22Rv1 (cell line): Measurements from ENCODE around the gene PDE10A.
"Not testable (repeated sequence)": the region's sequence is repeated elsewhere in the genome, so short reads cannot be mapped to it uniquely, and the experiment has no call there.

Experiments
- H3K27ac ChIP-seq: fragments of 450-650 bp; 2 replicates; pipeline ENCODE4 v1.5.1; 2017
- ZFX ChIP-seq: fragments of 450-650 bp; IDR thresholded peaks from 2 replicates; pipeline ENCODE4 v1.6.1; 2017; ENCODE audit warnings: antibody characterized with exemption, borderline replicate concordance
- TF ChIP-seq, protein P1 (sequence below): fragments of 450-650 bp; IDR thresholded peaks from 2 replicates; pipeline ENCODE4 v1.5.1; 2017; ENCODE audit warnings: mild to moderate bottlenecking

PDE10A gene

DNA sequence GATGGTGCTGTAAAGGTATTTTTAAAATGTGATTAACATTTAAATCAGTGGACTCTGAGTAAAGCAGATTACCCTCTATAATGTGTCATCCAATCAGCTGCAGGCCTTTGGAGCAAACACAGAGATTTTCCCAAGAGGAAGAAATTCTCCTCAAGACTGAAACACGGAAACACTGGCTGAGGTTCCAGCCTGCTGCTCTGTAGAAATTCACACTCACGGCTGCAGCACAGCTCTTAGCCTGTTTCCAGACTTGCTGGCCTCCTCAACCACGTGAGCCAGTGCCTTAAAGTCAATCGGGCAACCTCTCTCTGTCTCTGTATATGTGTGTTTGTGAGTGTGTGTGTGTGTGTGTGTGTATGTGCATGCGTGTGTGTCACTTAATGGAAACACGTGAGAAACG lies 41.1 kb downstream of the PDE10A start:
- no peak overlapping the region for H3K27ac ChIP-seq
- TF ChIP-seq, protein P1, sequence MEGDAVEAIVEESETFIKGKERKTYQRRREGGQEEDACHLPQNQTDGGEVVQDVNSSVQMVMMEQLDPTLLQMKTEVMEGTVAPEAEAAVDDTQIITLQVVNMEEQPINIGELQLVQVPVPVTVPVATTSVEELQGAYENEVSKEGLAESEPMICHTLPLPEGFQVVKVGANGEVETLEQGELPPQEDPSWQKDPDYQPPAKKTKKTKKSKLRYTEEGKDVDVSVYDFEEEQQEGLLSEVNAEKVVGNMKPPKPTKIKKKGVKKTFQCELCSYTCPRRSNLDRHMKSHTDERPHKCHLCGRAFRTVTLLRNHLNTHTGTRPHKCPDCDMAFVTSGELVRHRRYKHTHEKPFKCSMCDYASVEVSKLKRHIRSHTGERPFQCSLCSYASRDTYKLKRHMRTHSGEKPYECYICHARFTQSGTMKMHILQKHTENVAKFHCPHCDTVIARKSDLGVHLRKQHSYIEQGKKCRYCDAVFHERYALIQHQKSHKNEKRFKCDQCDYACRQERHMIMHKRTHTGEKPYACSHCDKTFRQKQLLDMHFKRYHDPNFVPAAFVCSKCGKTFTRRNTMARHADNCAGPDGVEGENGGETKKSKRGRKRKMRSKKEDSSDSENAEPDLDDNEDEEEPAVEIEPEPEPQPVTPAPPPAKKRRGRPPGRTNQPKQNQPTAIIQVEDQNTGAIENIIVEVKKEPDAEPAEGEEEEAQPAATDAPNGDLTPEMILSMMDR = no peak
- no peak for TF ChIP-seq ZFX

DNA sequence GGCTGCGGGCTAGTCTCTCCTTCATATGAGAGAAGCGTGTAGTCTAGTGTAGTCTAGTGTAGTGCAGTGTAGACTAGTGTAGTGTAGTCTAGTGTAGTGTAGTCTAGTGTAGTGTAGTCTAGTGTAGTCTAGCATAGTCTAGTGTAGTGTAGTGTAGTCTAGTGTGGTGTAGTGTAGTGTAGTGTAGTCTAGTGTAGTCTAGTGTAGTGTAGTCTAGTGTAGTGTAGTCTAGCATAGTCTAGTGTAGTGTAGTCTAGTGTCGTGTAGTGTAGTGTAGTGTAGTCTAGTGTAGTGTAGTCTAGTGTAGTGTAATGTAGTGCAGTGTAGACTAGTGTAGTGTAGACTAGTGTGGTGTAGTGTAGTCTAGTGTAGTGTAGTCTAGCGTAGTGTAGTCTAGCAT lies 44.1 kb downstream of the PDE10A start:
- H3K27ac ChIP-seq = not testable (repeated sequence)

DNA sequence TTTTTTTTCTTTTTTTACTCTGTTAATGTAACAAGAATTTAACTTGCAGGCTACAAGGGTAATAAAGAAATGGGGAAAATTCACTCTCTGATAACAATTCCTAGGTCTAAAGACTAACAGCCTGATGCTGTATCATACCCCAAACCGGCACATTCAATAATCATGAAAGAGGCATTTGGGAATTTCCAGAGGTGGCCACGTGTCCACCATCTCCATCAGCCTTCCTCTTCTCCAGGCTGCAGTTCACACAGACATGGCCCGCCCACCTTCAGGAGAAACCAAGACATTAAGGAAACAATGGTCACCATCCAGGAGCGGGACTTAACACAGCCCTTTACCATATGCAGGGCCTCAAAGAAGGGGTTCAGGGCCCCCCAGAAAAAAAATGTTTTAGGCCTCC lies 44.8 kb downstream of the PDE10A start:
- TF ChIP-seq, protein P1 = no peak
- no peak for TF ChIP-seq ZFX
- H3K27ac ChIP-seq = no peak overlapping the region

DNA sequence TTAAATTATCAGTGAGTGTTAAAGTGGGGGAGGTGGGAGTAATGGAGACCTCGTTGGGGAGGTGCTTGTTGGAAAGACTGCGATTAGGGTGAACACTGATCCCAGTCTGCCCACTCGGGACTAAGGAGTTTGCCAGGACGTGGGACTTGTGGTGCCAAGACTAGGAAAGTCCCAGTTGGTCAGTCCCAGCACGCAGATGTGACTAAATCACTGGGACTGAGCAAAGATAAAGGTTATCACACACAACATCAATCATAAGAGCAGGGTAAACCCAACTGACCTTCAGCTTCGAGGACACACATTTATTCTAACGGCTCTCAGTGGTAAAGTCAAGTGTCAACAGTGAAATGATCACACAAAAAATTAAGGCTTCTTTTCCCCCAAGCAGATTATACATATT lies 45.5 kb downstream of the PDE10A start:
- TF ChIP-seq, protein P1 = no peak
- H3K27ac ChIP-seq = no peak overlapping the region

DNA sequence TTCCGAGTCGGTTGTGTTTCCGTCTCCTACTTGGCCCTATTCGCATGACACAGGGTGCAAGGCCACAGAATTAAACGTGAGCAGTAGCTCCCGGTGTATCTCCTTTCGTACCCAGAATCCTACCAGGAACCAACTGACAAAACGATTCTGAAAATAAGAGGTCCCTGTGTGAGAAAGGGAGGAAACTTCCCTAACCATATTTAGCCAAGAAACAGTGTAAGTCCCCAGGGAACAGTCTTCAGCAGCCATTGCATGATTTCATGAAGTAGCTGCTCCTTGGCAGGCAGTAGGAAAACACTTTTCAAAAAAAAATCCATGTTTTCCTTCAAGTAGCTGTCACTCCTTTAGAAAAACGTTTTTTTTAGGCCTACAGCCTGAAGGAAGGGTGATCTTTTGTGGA lies 46.9 kb downstream of the PDE10A start:
- TF ChIP-seq, protein P1 = no peak
- no peak for TF ChIP-seq ZFX
- no peak overlapping the region for H3K27ac ChIP-seq

DNA sequence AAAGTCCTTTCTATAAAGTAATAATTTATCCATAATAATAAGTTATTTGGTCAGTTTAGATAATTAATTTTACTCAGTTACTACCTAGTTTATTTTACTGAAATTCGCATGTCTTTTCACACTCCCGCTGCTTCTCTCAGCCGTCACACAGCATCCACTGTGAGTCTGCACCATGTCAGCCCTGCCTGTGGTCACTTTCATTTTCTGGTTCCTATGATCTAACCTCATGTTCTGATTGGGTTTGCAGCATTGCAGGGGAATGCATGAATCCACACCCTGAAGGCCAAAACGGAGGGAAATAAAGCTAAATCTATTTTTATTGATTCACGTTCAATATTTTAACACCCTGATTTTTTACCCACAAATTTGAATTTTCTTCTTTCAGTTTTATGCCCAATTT lies 47.4 kb downstream of the PDE10A start:
- no peak overlapping the region for H3K27ac ChIP-seq
- TF ChIP-seq, protein P1 = no peak
- TF ChIP-seq ZFX = no peak

DNA sequence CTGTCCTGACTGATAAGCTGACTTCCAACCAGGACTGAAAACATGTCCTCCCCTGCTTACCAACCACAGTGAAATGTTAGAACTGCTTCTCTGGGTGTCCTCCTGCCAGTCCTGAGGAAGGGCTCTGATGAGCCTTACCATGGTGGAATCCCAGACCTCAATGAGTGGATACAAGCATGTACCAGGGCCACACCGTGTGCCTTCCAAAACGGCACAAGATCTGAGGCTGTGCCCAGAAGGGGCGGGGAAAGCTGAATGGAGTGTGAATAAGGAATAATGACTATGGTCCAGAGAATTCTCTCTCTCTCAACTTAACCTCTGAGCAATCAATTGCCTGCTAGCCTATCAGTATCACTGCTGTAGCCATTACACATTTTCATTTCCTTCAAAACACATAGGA lies 51.7 kb downstream of the PDE10A start:
- no peak overlapping the region for H3K27ac ChIP-seq
- no peak for TF ChIP-seq ZFX
- TF ChIP-seq, protein P1 = no peak

DNA sequence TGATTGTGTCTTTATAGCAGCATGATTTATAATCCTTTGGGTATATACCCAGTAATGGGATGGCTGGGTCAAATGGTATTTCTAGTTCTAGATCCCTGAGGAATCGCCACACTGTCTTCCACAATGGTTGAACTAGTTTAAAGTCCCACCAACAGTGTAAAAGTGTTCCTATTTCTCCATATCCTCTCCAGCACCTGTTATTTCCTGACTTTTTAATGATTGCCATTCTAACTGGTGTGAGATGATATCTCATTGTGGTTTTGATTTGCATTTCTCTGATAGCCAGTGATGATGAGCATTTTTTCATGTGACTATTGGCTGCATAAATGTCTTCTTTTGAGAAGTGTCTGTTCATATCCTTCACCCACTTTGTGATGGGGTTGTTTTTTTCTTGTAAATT lies 54.5 kb downstream of the PDE10A start:
- H3K27ac ChIP-seq = not testable (repeated sequence)

DNA sequence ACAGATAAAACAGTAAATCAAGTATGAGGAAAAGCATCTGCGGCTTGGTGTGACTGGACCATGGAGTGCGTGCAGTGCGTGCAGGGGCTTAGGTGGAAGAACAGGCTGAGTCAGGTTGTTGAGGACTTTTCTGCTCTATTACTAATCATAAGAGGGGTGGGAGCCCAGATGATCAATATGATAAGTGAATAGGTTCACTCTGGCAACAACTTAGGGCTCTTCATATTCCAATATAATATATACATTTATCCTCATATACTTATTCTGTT lies 56.4 kb downstream of the PDE10A start:
- TF ChIP-seq ZFX = no peak
- TF ChIP-seq, protein P1 = no peak
- no peak overlapping the region for H3K27ac ChIP-seq
